Osteoblast (primary cell): ENCODE data around the gene CACNA2D3. TPM values are rescaled to one million over a fixed set of nuclear protein-coding genes. Genes with fewer than 3 reads are reported as not detected.
A peak's percentile ranks its signal among the peaks of the same experiment; 100 is the strongest.

Source experiments
- DNase-seq: peaks from one replicate; pipeline ENCODE4 v3.0.0; 2011; ENCODE audit warnings: low spot score, mixed read lengths; ENCODE audit not compliant: insufficient read length; ENCODE audit errors: missing footprints
- H2AFZ ChIP-seq: 2 replicates; pipeline ENCODE4 v1.6.0; 2011; ENCODE audit warnings: mild to moderate bottlenecking, low read length
- H3K27ac ChIP-seq: 2 replicates; pipeline ENCODE4 v1.5.1; 2011; ENCODE audit warnings: mild to moderate bottlenecking, low read depth, low read length, moderate library complexity
- H3K27me3 ChIP-seq: 2 replicates; pipeline ENCODE4 v1.6.0; 2012; ENCODE audit warnings: mild to moderate bottlenecking, control low read depth, inconsistent platforms, low read length, moderate library complexity; ENCODE audit not compliant: insufficient read depth
- H3K36me3 ChIP-seq: 2 replicates; pipeline ENCODE4 v1.5.1; 2011; ENCODE audit warnings: mild to moderate bottlenecking, low read length, control low read depth, moderate library complexity; ENCODE audit not compliant: insufficient read depth
- H3K4me1 ChIP-seq: 2 replicates; pipeline ENCODE4 v1.5.1; 2011; ENCODE audit warnings: mild to moderate bottlenecking, low read length, control low read depth, moderate library complexity; ENCODE audit not compliant: insufficient read depth
- H3K4me2 ChIP-seq: 2 replicates; pipeline ENCODE4 v1.6.0; 2011; ENCODE audit warnings: mild to moderate bottlenecking, low read length; ENCODE audit not compliant: insufficient read depth
- H3K4me3 ChIP-seq: fragments of 200-600 bp; sonication (generic); 3 replicates; pipeline ENCODE4 v1.5.1; 2012; ENCODE audit warnings: mild to moderate bottlenecking, low read length, inconsistent platforms; ENCODE audit not compliant: insufficient read depth
- H3K79me2 ChIP-seq: 2 replicates; pipeline ENCODE4 v1.6.0; 2012; ENCODE audit warnings: mild to moderate bottlenecking, low read length, control low read depth, inconsistent platforms; ENCODE audit not compliant: insufficient read depth
- H3K9me3 ChIP-seq: 2 replicates; pipeline ENCODE4 v1.5.1; 2011; ENCODE audit warnings: low read depth, low read length, control low read depth
- H4K20me1 ChIP-seq: 2 replicates; pipeline ENCODE4 v1.6.0; 2012; ENCODE audit warnings: mild to moderate bottlenecking, low read length, control low read depth; ENCODE audit not compliant: insufficient read depth
- CTCF ChIP-seq: IDR thresholded peaks from 2 replicates; pipeline ENCODE4 v1.5.1; 2011; ENCODE audit warnings: mild to moderate bottlenecking, low read depth, low read length, moderate library complexity; ENCODE audit errors: extremely low read depth
- total RNA-seq: library from RNA; depleted of rRNA; stranded (reverse); fragments of >200 nt; gene quantifications from 2 replicates; pipeline ENCODE4 v1.2.3, GENCODE V29; 2012

CACNA2D3 gene
- total RNA-seq, 1 donor = 0.36 TPM

GRCh38 chr3:54983266-54984099 lies 861.1 kb downstream of the CACNA2D3 start:
- no peak for TF ChIP-seq CTCF

GRCh38 chr3:54985856-54986255 lies 863.5 kb downstream of the CACNA2D3 start:
- no peak for TF ChIP-seq CTCF
- H3K79me2 ChIP-seq = no peaks in the 10 kb centered on the region
- no peaks in the 10 kb centered on the region for H4K20me1 ChIP-seq
- H3K36me3 ChIP-seq = no peaks in the 10 kb centered on the region
- H3K27me3 ChIP-seq = no peaks in the 10 kb centered on the region
- H3K9me3 ChIP-seq = no peaks in the 10 kb centered on the region
- DNase-seq = no peak
- H3K4me1 ChIP-seq = peaks cover 9% of the 10 kb centered on the region
- H2AFZ ChIP-seq = no peak overlapping the region
- H3K4me3 ChIP-seq = no peak overlapping the region
- no peak overlapping the region for H3K27ac ChIP-seq
- no peak overlapping the region for H3K4me2 ChIP-seq

More at GRCh38 chr3:54983266-54984099, 861.1 kb downstream of the CACNA2D3 start:
- H3K9me3 ChIP-seq = no peaks in the 10 kb centered on the region
- peaks cover 4% of the 10 kb centered on the region for H3K4me1 ChIP-seq
- H3K4me2 ChIP-seq = no peak overlapping the region
- no peaks in the 10 kb centered on the region for H3K27me3 ChIP-seq
- no peaks in the 10 kb centered on the region for H3K36me3 ChIP-seq
- no peaks in the 10 kb centered on the region for H3K79me2 ChIP-seq
- H2AFZ ChIP-seq = peak overlapping the region; percentile 20
- no peak for DNase-seq
- no peak overlapping the region for H3K27ac ChIP-seq
- no peaks in the 10 kb centered on the region for H4K20me1 ChIP-seq
- no peak overlapping the region for H3K4me3 ChIP-seq

GRCh38 chr3:54986294-54986693 lies 863.9 kb downstream of the CACNA2D3 start:
- Histone ChIP-seq H2AFZ (no peak overlapping the region), H3K27me3 (no peaks in the 10 kb centered on the region), H3K4me3 (no peak overlapping the region)

More at GRCh38 chr3:54986294-54986693, 863.9 kb downstream of the CACNA2D3 start:
- H4K20me1 ChIP-seq = no peaks in the 10 kb centered on the region
- H3K36me3 ChIP-seq = no peaks in the 10 kb centered on the region
- no peak for DNase-seq
- no peak overlapping the region for H3K4me2 ChIP-seq
- H3K9me3 ChIP-seq = no peaks in the 10 kb centered on the region
- no peak for TF ChIP-seq CTCF
- no peaks in the 10 kb centered on the region for H3K79me2 ChIP-seq
- no peak overlapping the region for H3K27ac ChIP-seq
- peaks cover 9% of the 10 kb centered on the region for H3K4me1 ChIP-seq
